Erythroblast (primary cell): Measurements from ENCODE around the gene GRM8.
"Not testable (repeated sequence)": the region's sequence is repeated elsewhere in the genome, so short reads cannot be mapped to it uniquely, and the experiment has no call there.

Experiments used
- GATA1 ChIP-seq: IDR thresholded peaks from 2 replicates; pipeline ENCODE4 v1.6.1; 2011; ENCODE audit warnings: low read depth, mild to moderate bottlenecking, control low read depth, low read length, moderate library complexity
- POLR2A ChIP-seq: IDR thresholded peaks from 2 replicates; pipeline ENCODE4 v1.6.1; 2011; ENCODE audit warnings: mild to moderate bottlenecking, low read length

DNA sequence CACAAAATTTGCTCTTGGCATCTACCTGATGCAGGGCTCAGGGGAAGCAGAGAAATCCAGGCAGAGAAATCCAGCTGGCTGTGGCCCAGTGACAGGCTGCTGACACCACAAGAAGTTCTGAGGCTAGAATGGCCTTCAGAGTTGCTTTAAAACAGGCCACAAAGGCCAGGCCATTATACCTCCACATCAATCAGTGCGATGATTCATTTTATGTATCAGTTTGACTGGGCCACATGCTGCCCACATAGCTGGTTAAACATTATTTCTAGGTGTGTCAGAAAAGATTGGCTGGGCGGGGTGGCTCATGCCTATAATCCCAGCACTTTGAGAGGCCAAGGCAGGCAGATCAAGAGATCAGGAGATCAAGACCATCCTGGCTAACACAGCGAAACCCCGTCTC lies 341.1 kb downstream of the GRM8 start:
- TF ChIP-seq POLR2A, GATA1: not testable (repeated sequence)
